ENCODE results near the gene SLC38A7. TPM values are rescaled to one million over a fixed set of nuclear protein-coding genes. Genes with fewer than 3 reads are reported as not detected.

Gene SLC38A7
- total RNA-seq, 1 experiment from 2014 or later: 9.8 TPM

DNA sequence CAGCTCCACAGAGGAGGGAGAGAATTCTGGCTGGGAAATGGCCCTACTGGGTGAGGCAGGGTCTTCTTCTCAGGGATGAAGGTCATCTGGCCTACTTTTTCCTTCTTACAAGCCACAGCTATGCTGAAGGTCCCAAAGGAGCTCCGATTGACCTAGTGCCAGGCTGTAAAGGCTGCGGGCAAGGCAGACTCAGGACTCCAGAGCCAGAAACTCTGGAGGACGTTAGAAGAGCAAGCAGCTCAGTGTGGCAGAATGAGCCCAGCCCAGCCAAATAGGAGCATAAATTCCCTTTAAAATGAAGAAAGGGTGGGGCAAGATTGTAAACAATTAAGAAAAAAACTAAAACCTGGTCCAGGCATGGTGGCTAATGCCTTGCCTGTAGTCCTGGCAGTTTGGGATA, 34.9 kb downstream of the SLC38A7 start:
- DNase-seq (ENCODE audit: low read depth, low spot score): no peak
- TF ChIP-seq RAD21 (IDR thresholded peaks at IDR 0.05; ENCODE audit: low read depth) (no peak), ELF1 (IDR thresholded peaks at IDR 0.05; ENCODE audit: borderline replicate concordance, low read depth) (no peak), EGR1 (IDR thresholded peaks at IDR 0.05; ENCODE audit: low read depth) (no peak), SP1 (IDR thresholded peaks at IDR 0.05; ENCODE audit: low read depth) (no peak), SIN3A (IDR thresholded peaks at IDR 0.05; ENCODE audit: low read depth) (no peak), YY1 (IDR thresholded peaks at IDR 0.05; ENCODE audit: extremely low read depth, insufficient replicate concordance, low read depth, low read length) (no peak), TCF7L2 (IDR thresholded peaks at IDR 0.05; ENCODE audit: borderline replicate concordance, extremely low read depth, insufficient read depth, insufficient read length) (no peak), FOSL1 (IDR thresholded peaks at IDR 0.05; ENCODE audit: low read depth) (no peak), ZNF274 (IDR thresholded peaks at IDR 0.05; ENCODE audit: low read depth, low read length) (no peak), CBX3 (IDR thresholded peaks at IDR 0.05; ENCODE audit: low read depth) (no peak), POLR2AphosphoS5 (IDR thresholded peaks at IDR 0.05; ENCODE audit: low read depth, low read length) (no peak), SRF (IDR thresholded peaks at IDR 0.05; ENCODE audit: low read depth) (no peak), CEBPB (IDR thresholded peaks at IDR 0.05; ENCODE audit: low read depth) (no peak)
- TF ChIP-seq, protein P1, sequence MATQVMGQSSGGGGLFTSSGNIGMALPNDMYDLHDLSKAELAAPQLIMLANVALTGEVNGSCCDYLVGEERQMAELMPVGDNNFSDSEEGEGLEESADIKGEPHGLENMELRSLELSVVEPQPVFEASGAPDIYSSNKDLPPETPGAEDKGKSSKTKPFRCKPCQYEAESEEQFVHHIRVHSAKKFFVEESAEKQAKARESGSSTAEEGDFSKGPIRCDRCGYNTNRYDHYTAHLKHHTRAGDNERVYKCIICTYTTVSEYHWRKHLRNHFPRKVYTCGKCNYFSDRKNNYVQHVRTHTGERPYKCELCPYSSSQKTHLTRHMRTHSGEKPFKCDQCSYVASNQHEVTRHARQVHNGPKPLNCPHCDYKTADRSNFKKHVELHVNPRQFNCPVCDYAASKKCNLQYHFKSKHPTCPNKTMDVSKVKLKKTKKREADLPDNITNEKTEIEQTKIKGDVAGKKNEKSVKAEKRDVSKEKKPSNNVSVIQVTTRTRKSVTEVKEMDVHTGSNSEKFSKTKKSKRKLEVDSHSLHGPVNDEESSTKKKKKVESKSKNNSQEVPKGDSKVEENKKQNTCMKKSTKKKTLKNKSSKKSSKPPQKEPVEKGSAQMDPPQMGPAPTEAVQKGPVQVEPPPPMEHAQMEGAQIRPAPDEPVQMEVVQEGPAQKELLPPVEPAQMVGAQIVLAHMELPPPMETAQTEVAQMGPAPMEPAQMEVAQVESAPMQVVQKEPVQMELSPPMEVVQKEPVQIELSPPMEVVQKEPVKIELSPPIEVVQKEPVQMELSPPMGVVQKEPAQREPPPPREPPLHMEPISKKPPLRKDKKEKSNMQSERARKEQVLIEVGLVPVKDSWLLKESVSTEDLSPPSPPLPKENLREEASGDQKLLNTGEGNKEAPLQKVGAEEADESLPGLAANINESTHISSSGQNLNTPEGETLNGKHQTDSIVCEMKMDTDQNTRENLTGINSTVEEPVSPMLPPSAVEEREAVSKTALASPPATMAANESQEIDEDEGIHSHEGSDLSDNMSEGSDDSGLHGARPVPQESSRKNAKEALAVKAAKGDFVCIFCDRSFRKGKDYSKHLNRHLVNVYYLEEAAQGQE (IDR thresholded peaks at IDR 0.05; ENCODE audit: low read depth): no peak
- TF ChIP-seq, protein P2, sequence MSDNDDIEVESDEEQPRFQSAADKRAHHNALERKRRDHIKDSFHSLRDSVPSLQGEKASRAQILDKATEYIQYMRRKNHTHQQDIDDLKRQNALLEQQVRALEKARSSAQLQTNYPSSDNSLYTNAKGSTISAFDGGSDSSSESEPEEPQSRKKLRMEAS (IDR thresholded peaks at IDR 0.05): no peak
- Histone ChIP-seq H3K79me2 (ENCODE audit: insufficient read depth, low read length) (no peaks in the 10 kb centered on the region), H2AFZ (ENCODE audit: low read depth, low read length, poor library complexity, severe bottlenecking) (no peak overlapping the region), H3K36me3 (ENCODE audit: control insufficient read depth in 1 of 2, insufficient read depth in 2 of 2, low read length in 2 of 2) (no peaks in the 10 kb centered on the region), H3K4me2 (ENCODE audit: low read length) (no peak overlapping the region), H4K20me1 (ENCODE audit: insufficient read depth) (no peaks in the 10 kb centered on the region), H3K4me1 (ENCODE audit: control insufficient read depth in 1 of 2, insufficient read depth in 2 of 2, low read length in 2 of 2) (peaks cover 0 to 4% of the 10 kb centered on the region in 2 experiments; a peak in 2 of 4 replicates), H3K9ac (ENCODE audit: low read length) (no peak overlapping the region), H3K27me3 (ENCODE audit: insufficient read depth, low read length) (peaks cover 4% of the 10 kb centered on the region; the same call in 1 of the 2 replicates), H3K27ac (ENCODE audit: low read depth, low read length) (no peak overlapping the region), H3K9me2 (ENCODE audit: insufficient read depth) (no peaks in the 10 kb centered on the region), H3K4me3 (replicated peaks in 1 of 2; ENCODE audit: low read depth in 1 of 2, low read length in 2 of 2) (no peak overlapping the region), H3K9me3 (ENCODE audit: control insufficient read depth in 1 of 2, insufficient read depth in 1 of 2, low read depth in 1 of 2, low read length in 2 of 2) (no peaks in the 10 kb centered on the region)
- ATAC-seq: no peak
- ChIA-PET POLR2A (no interaction called here), RAD21 (ENCODE audit: low non-redundant PET in 1 of 2, low total read pairs in 2 of 2, uncharacterized antibody in 2 of 2, unreplicated experiment in 2 of 2) (no interaction called here), CTCF (interaction anchor here (1.1 kb wide), 1 partner anchor 11 kb away, joined by 5 read pairs; no protein-coding TSS in a partner anchor)
- intact Hi-C loops (cut with micrococcal nuclease): no loop called here
- no TSS peak for BruUV-seq (replicated peaks)
